Measurements from ENCODE around the gene PITRM1. TPM values are rescaled to one million over a fixed set of nuclear protein-coding genes. Genes with fewer than 3 reads are reported as not detected.

Gene PITRM1
- polyA plus RNA-seq, 3 donors, result 33.7 to 54.3 (median 51.8) TPM

DNA sequence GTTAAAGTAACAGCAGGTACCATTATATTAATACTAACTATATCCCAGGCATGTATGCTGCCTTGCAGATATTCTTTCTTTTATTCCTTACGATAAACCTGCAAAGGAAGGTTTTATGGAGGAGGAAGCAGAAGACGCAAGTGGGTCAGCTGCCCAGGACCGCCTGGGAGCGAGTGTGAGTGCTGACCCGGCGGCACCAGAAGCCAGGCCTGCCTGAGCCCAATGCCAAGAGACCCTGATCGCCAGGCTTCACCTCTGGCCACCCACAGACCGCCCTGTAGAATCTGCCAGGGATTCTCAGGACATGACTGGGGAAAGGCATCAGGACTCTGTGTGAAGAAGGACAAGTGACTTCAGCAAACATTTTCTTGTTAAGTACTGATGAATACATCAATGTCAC is 26.3 kb downstream of the PITRM1 start:
- 94 to 95% (median 95%) methylated on average over 8 of the region's 8 CpGs for WGBS, 3 donors
- no peak overlapping the region for H3K27ac ChIP-seq (ENCODE audit: low read depth, low read length)

DNA sequence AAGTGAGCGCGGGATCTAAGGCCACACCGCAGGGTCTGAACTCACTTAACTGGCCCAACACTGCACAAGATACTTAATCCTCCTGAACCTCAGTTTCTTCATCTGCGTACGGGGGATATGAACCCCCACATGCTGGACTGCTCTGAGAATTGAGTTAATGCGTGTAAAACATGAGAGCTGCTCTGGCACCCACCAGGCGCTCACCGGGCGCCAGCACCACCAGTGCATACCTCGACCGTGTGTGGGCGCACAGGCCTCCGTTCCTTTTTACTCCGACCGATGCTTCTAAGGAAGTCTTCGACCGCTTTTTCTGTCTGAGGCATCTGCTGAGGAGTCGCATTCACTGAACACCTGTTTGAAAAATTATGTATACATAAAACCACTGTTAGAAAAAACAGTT is 27.2 kb downstream of the PITRM1 start:
- WGBS, 3 donors, result 97% methylated on average over 18 of the region's 18 CpGs
- no peak overlapping the region for H3K27ac ChIP-seq (ENCODE audit: low read depth, low read length)

DNA sequence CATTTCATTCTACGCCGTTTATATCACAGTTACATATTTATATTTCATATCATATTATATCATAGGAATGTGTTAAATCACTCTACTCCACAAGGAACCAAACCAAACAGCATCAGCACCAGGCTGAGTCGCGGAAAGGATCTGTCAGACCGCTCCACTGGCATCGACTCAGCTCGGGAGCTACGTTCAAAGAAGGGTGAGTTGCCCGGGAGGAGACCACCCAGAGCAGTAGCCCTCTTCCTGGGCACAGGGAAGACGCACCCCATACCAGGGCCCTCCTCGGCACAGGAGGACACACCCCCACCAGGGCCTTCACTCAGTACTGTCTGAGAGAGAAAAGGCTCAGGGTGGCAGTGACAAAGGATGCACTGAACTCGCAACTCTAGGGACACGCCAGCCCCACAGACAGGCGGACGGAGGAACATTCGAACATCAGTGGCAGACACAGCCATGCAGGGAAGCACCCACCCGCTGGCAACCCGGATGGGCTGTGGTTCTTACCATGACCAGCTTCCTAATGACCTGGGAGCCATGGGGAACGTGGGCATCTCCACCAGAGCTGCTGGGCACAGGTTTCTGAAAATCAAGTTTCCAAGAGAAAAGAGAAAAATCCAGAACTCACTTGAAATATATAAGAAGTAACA is 28.7 kb downstream of the PITRM1 start:
- H3K27ac ChIP-seq (ENCODE audit: low read depth, low read length), result no peak overlapping the region
- WGBS, 3 donors, result 95 to 96% (median 96%) methylated on average over 19 of the region's 19 CpGs

DNA sequence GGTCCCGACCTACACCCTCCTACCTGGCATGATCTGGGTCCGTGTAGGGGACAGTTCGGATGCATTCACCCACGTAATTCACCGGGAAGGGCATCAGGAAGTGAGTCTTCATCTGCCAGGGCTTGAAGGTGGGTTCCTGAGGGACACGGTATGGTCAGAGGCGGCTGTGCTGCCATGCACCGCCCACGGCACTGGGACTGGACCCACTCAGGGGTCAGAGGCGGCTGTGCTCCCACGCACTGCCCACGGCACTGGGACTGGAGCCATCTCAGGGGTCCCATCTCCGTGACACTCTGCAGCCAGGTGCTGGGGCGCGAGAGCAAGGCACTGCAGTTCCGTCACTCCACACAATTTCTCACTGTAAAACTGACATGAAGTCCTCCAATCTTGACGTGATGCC is 29.2 kb downstream of the PITRM1 start:
- WGBS, 3 donors, result 93 to 95% (median 94%) methylated on average over 17 of the region's 17 CpGs

DNA sequence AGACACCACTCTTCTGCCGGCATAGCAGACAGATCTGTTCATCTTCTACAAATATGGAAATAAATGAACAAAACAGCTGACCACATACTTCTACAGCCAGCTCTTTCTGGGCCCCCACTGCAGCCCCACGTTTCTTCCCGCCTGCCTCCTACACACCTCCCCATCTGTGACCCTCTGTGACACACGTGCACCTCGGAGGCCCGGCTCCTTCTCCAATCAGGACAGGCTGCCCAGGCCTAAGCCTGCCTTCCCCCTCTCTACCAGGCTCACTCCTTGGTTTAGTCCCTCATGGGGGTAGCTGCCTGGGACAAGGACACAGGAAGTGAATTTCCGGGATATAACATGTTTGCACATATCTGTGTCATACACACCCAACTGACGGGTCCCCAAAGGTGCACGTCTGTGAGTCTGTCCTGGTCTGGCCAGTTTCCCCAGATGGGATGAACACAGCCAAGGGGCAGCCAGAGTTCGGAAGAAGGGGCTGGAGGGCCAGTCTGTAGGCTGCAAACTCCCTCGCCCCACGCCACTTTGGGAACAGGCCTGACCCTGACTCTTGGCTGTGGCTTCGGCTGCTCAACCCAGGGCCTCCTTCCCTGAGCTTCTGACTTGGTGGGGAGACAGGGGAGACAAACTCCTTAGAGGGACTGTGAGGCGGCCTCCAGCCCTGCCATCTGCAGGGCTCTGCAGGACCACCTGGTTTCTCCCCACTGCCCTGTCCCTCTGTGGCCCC is 30.3 kb downstream of the PITRM1 start:
- no peak overlapping the region for H3K27ac ChIP-seq (ENCODE audit: low read depth, low read length)
- WGBS, 3 donors, result 83 to 96% (median 91%) methylated on average over 14 of the region's 14 CpGs

More for the DNA sequence above, 29.2 kb downstream of the PITRM1 start:
- H3K27ac ChIP-seq (ENCODE audit: low read depth, low read length), result no peak overlapping the region

DNA sequence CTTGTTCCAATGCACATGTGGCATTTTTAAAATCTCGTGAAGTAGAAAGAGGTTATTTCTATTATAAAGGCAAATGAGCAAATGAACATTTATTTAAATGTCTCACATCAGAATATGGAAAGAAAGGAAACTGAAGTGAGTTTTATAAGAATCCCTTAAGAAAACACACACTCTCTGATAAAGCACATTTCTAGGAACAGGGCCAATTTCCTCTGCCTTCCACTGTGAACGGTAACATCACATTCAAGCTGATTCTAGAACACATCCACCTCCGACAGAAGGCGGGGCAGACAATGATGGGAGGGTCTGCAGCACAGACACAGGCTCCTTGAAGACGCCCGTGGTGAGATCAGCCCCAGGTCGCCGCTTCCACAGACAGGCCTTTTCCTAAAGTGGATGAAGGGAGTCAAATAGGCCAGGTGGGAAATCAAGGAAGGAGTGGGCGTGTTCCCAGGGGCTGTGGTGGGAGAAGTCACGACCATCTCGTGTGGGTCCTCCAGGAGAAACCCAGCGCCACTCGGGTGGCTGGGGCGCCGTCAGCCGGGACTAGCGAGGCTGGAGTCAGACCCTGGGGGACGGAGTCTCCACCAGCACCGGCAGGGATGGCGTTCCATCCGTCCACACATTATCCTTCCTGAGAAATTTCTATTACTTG is 31.1 kb downstream of the PITRM1 start:
- H3K27ac ChIP-seq (ENCODE audit: low read depth, low read length), result no peak overlapping the region
- WGBS, 3 donors, result 88 to 94% (median 93%) methylated on average over 21 of the region's 21 CpGs

DNA sequence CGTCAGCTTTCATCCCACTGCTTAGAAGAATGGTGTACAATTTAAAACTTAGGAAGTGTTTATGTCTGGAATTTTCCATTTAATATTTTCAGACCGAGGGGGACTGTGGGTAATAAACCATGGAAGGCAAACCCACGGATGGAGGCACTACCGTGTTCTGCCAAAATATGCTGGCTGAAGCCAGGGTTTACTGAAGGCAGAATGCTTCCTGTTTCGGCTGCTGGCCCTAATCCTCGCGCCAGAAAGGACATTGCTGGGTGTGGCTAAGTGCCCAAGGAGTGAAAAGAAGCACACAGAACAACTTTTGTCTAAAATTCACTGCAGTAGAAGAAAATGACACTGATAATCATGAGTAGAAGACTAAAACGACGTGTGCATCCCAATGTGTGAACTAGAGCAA is 32.3 kb downstream of the PITRM1 start:
- no peak overlapping the region for H3K27ac ChIP-seq (ENCODE audit: low read depth, low read length)
- 74 to 87% (median 76%) methylated on average over 9 of the region's 9 CpGs for WGBS, 3 donors

DNA sequence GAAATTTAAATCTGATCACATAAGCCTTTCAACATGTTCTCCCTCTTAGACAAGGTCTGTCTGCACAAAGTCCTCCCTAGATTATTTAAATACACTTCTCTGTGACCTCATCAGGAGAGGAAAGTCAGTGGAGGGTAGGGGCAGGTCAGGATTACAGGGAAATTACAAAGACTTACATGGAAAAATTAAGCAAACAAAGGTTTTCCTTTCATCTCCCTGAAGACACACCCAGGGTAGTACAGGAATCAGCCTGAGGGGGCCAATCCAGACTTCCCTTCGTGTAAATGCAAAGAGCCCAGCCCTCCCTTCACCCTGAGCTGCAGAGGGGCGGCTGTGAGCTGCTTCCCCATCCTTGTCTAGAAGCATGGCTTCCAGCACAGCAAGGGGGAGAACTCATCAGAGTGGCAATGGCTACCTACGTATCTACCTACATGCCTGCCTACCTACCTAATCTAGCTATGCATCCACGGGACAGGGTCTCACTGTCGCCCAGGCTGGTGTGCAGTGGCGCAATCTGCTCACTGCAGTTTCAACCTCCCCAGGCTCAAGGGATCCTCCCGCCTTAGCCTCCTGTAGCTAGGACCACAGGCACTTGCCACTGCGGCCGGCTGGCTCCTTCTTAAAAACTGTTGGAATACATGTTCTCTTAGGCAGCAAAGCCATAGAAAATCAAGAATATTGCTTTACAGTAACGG is 33.2 kb downstream of the PITRM1 start:
- 88 to 92% (median 92%) methylated on average over 10 of the region's 10 CpGs for WGBS, 3 donors
- no peak overlapping the region for H3K27ac ChIP-seq (ENCODE audit: low read depth, low read length)

DNA sequence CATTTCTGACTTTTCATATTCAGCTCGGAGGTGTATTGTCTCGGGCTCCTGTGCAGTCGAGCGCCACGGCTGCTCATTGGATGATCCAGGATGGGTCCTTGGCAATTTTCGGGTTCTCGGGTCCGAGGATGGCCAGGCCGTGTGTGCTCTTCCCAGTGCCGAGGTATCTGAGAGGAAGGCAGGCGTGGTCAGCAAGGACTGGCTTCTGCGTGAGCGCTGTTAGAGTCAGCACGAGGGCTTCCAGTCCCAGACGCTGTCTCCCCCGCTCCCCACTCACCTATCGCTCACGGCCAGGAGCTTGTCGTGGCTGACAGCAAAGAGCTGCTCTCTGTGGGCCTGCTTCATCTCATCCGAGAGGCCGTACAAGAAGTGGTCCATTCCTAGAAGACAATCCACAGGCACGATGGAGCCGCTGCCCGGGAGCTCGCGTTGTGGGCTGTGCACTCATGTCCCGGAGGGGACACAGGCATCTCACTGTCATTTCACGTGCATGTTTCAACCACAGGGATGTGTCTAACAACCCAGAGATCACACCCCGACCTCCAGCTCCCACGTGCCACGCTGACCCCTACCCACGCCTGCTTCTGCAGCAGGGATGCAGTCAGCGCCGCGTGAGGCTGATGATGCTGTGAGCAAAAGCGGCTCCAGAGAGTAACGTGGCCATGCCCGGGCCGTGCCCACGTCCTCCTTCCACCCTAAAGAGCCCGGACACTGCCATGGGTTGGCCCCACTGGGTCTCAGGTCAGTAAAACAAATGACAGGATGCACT is 34.4 kb downstream of the PITRM1 start:
- H3K27ac ChIP-seq (ENCODE audit: low read depth, low read length), result no peak overlapping the region
- 93 to 94% (median 94%) methylated on average over 41 of the region's 41 CpGs for WGBS, 3 donors

DNA sequence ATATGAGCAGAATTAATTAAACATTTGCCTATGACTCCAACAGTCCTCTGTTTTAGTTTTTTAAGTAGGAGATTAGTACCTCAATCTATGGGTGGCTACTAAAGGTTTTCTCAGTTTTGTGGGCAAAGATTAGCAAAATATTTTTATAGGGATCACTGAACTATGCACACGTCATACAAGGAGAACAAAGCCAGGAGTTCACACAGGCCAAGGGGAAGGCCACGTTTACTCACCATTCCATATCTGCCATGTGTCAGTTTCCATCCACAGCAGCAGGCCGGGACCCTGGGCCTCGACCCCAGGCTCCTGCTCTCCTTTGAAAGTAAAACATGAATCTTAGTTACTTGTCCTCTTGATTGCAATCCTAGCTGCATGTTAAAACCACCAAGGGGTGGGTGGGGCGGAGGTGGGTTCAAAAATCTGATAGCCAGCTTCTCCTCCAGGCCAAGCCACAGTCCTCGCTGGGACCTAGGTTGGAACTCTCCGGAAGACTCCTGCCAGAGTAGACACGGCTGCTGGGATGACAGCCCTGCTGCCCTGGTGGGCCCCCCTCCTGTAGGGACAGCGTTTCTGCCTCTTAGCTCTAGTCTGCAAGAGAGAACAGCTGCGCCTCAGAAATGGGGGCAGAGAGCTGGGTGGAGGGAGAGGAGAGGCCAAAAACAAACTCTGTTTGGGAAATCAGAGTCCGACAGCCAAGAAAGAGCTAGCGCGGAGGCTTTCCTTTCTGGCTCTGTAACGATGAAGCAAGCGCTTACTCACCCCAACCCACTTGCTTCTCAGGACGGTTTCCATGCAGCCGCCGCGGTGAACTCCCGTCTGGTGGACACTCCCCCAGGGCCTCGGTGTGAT is 35.6 kb downstream of the PITRM1 start:
- H3K27ac ChIP-seq (ENCODE audit: low read depth, low read length), result no peak overlapping the region
- WGBS, 3 donors, result 63 to 79% (median 66%) methylated on average over 21 of the region's 21 CpGs

DNA sequence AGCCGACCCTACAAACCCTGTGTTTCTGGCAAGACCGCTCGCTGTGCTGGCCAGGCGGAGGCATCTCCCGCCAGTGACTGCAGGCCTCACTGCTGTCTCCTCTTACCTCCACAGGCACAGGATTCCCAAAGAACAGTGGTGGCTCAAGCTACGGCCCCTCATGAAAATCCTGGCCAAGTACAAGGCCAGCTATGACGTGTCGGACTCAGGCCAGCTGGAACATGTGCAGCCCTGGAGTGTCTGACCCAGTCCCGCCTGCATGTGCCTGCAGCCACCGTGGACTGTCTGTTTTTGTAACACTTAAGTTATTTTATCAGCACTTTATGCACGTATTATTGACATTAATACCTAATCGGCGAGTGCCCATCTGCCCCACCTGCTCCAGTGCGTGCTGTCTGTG is 36.2 kb downstream of the PITRM1 start:
- no peak overlapping the region for H3K27ac ChIP-seq (ENCODE audit: low read depth, low read length)
- 65 to 81% (median 73%) methylated on average over 14 of the region's 14 CpGs for WGBS, 3 donors

DNA sequence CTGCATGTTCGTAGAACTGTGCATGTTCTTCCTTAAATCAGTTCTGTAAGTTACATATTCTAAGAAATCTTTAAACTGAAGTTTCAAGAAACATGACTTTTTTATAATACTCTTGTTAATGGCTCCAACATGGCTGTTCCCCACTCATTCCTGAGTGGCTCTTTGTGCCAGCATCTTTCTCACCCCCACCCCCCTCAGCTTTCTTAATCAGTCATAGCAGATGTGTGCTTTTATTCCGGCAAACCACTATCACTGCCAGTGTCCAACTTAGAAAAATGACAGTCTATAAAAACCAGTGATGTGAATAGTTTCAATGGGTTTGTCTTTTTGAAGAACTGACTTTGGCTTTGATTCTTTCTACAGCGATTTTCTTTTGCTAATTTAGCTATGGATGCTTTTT is 37.6 kb downstream of the PITRM1 start:
- no peak overlapping the region for H3K27ac ChIP-seq (ENCODE audit: low read depth, low read length)
- WGBS, 3 donors, result 61 to 96% (median 95%) methylated on average over 3 of the region's 3 CpGs

DNA sequence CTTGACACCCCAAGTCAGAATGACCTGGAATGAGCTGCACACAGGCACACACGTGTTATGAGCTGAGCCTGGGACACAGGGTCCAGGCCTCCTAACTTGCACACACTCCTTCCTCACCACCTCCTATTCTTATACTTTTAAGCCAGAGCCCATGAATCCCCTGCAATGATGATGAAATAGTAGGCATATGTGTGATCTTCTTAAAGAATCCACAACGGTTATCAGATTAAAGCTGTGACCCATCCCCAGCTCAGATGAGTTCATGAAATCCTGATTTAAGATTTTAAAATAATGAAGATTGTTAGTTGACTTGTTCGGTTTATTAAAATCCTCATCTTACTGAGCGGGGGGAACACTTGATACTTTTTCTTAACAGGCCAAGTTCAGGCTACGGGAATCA is 38.6 kb downstream of the PITRM1 start:
- WGBS, 3 donors, result 76 to 83% (median 78%) methylated on average over 5 of the region's 5 CpGs
- no peak overlapping the region for H3K27ac ChIP-seq (ENCODE audit: low read depth, low read length)

DNA sequence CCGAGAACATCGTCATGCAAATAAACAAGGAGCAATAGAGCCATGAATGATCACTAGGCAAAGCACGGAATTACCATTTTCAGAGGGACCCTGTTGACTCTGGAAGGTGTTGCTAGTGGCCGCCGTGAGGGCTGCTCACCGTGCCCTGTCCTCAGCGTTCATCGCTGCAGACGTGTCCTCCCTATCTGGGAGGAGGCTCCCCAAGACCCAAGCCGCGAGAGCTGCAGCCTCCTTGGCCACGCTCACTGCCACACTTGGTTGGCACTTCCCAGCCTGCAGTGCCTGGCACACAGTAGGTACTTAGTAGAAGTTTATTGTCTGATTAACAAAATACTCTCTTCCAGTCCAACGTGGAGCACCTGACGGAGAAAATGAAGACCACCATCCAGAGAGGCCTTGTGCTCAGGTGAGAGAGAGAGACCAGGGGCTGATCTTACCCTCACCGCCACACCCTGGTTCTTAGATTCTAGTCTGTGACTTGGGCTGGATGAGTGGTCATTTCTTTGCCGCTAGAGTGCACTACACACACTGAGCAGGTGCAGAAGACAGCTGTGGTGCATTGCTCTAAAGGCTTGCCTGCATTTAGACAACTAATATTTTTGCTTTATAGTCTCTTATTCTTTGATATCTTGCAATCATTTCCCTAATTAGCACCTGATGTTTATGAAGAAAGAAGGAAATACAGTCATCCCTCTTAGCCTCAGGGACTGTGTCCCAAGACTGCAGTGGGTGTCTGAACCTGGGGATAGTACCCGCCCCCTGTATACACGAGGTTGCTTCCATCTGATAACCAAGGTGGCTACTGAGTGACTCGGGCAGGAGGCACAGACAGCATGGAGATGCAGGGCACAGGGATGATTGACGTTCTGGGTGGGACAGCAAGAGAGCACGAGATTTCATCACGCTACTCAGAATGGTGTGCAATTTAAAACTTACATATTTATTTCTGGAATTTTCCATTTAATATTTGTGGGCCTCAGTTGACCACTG is 40.3 kb downstream of the PITRM1 start:
- H3K27ac ChIP-seq (ENCODE audit: low read depth, low read length), result no peak overlapping the region
- 92 to 93% (median 93%) methylated on average over 22 of the region's 22 CpGs for WGBS, 3 donors

DNA sequence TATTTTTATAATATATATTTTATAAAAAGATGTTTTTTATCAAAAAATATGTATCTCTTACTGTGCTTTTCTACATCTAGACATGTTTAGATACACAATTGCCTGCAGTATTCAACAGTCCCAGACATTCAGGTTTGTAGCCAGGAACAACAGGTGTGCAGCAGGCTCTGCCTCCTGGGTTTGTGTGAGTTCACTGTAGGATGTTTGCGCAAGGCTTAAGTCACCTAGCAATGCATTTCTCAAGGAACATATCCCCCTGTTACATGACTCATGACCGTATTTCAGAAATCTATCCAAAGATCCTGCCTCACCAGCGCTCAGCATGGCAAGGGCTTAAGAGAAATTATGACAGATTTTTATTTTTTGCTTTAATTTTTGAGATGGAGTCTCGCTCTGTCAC is 41.5 kb downstream of the PITRM1 start:
- no peak overlapping the region for H3K27ac ChIP-seq (ENCODE audit: low read depth, low read length)
- 81 to 95% (median 86%) methylated on average over 4 of the region's 4 CpGs for WGBS, 3 donors

DNA sequence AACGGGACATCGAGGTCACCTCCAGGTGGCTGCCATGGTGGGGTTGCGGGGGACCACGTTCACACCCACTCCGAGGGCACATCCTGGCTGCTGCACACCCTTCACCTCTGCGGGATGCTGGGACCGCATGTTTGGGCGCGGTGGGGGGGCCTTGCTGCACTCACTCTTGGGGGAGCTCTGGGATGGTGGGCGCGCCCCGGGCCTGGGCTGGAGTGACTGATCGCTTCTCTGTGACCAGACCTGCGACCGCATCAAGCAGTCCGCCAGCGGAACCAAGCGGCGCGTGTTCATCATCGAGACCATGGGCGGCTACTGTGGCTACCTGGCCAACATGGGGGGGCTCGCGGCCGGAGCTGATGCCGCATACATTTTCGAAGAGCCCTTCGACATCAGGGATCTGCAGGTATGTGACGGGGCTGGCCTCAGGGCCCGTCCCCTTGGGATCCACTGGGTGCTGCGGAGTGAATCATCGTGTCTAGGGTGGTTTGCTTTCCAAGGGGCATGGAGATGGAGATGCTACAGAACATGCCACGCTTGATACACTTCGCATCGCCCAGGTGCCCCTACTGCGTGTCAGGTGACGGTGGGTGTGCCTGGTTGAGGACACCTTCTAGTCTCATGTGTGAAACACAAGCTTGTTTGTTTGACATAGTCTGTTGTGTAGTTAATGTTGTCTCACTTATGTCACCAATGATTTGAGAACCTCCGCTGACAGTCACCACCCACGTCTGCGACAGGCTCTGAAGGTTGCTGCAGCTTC is 42.8 kb downstream of the PITRM1 start:
- no peak overlapping the region for H3K27ac ChIP-seq (ENCODE audit: low read depth, low read length)
- 91 to 97% (median 97%) methylated on average over 39 to 40 of the region's 40 CpGs for WGBS, 3 donors

Measured in adipose tissue (tissue), 3 donors.